Stimulated activated CD8-positive, alpha-beta memory T cell treated with anti-CD3 and anti-CD28 coated beads, Interleukin-2, amount 100 ng/mL, for 1 hour (primary cell): ENCODE data around the gene MAGEL2.
"Not testable (repeated sequence)": the region's sequence is repeated elsewhere in the genome, so short reads cannot be mapped to it uniquely, and the experiment has no call there.

ENCODE experiments used
- DNase-seq, 2 donors: peaks; one replicate each; pipeline ENCODE4 v3.0.0-alpha.2; 2020; ENCODE audit warnings: low read depth in 2 of 2

The MAGEL2 gene

GRCh38 chr15:23606226-23606625 is 41.4 kb downstream of the MAGEL2 start:
- DNase-seq: no peak

GRCh38 chr15:23602124-23602523 is 45.5 kb downstream of the MAGEL2 start:
- DNase-seq: no peak

GRCh38 chr15:23599053-23599452 is 48.6 kb downstream of the MAGEL2 start:
- no peak for DNase-seq

- DNase-seq: not testable (repeated sequence)
Observed at GRCh38 chr15:23597278-23597677, 50.4 kb downstream of the MAGEL2 start.

- DNase-seq: no peak
Observed at GRCh38 chr15:23596736-23597135, 50.9 kb downstream of the MAGEL2 start.

GRCh38 chr15:23595368-23595767 is 52.3 kb downstream of the MAGEL2 start:
- no peak for DNase-seq

- no peak for DNase-seq
Observed at GRCh38 chr15:23594252-23594770, 53.4 kb downstream of the MAGEL2 start.
